Thoracic aorta (tissue), 2 donors: Measurements from ENCODE around the gene TRIM29. TPM values are rescaled to one million over a fixed set of nuclear protein-coding genes. Genes with fewer than 3 reads are reported as not detected.

Experiments used
- ATAC-seq: fragments of 150-250 bp; one replicate; pipeline ENCODE4 v1.8.0; 2017; ENCODE audit warnings: low read depth; ENCODE audit not compliant: insufficient number of reproducible peaks, low FRiP score
- DNase-seq: peaks from one replicate; pipeline ENCODE4 v3.0.0-alpha.2; 2020; ENCODE audit warnings: low spot score
- H3K27ac ChIP-seq, 2 donors: fragments of 200-600 bp; sonication (generic); 1 replicate in 1 of 2; 2 replicates in 1 of 2; pipeline ENCODE4 v1.5.1; 2016; ENCODE audit warnings: mild to moderate bottlenecking in 2 of 2, moderate library complexity in 2 of 2
- H3K27me3 ChIP-seq: fragments of 200-600 bp; sonication (generic); replicated peaks from 2 replicates; pipeline ENCODE4 v1.6.0; 2016; ENCODE audit warnings: mild to moderate bottlenecking; ENCODE audit not compliant: insufficient read depth
- H3K36me3 ChIP-seq: fragments of 200-600 bp; sonication (generic); one replicate; pipeline ENCODE4 v1.5.1; 2016
- H3K4me1 ChIP-seq, 2 donors: fragments of 200-600 bp; sonication (generic); 1 replicate in 1 of 2; 2 replicates in 1 of 2; pipeline versions ENCODE4 v1.5.1 to v1.6.0; 2016; ENCODE audit warnings: low read depth in 2 of 2, mild to moderate bottlenecking in 1 of 2; ENCODE audit not compliant: control insufficient read depth in 1 of 2
- H3K4me3 ChIP-seq: fragments of 200-600 bp; sonication (generic); 2 replicates; pipeline ENCODE4 v1.5.1; 2016; ENCODE audit warnings: mild to moderate bottlenecking
- H3K9me3 ChIP-seq: fragments of 200-600 bp; sonication (generic); 2 replicates; pipeline ENCODE4 v1.5.1; 2016
- CTCF ChIP-seq: fragments of 200-600 bp; sonication (generic); IDR thresholded peaks from one replicate; pipeline ENCODE4 v1.5.1; 2019; ENCODE audit warnings: antibody characterized with exemption
- total RNA-seq, 2 donors: library from RNA; depleted of rRNA; stranded (reverse); fragments of >200 nt; gene quantifications; one replicate each; pipeline versions ENCODE4 v1.1.0 to v1.2.3, GENCODE V29; 2016

Gene TRIM29
- total RNA-seq, 2 donors from 2014 or later: 0.49 to 2.7 TPM

- ATAC-seq: peak; percentile 57
- H3K36me3 ChIP-seq: no peaks in the 10 kb centered on the region
- no peaks in the 10 kb centered on the region for H3K27me3 ChIP-seq
- DNase-seq: no peak
- H3K9me3 ChIP-seq: no peaks in the 10 kb centered on the region
- H3K27ac ChIP-seq: peak overlapping the region; percentile 55 to 74
- H3K4me1 ChIP-seq: peaks cover 23 to 54% of the 10 kb centered on the region in 2 donors
- no peak overlapping the region for H3K4me3 ChIP-seq
- TF ChIP-seq CTCF: no peak
These were observed 46.8 kb downstream of the TRIM29 start for GRCh38 chr11:120091121-120091520.

GRCh38 chr11:120090411-120090810, 47.5 kb downstream of the TRIM29 start:
- Histone ChIP-seq H3K4me1 (peaks cover 23 to 54% of the 10 kb centered on the region in 2 donors), H3K27ac (peak overlapping the region; percentile 10 to 74), H3K36me3 (no peaks in the 10 kb centered on the region), H3K4me3 (no peak overlapping the region), H3K27me3 (no peaks in the 10 kb centered on the region), H3K9me3 (no peaks in the 10 kb centered on the region)
- TF ChIP-seq CTCF: no peak
- ATAC-seq: no peak
- no peak for DNase-seq

GRCh38 chr11:120089036-120090001, 48.6 kb downstream of the TRIM29 start:
- Histone ChIP-seq H3K36me3 (no peaks in the 10 kb centered on the region), H3K27me3 (no peaks in the 10 kb centered on the region), H3K4me1 (peaks cover 23 to 54% of the 10 kb centered on the region in 2 donors), H3K4me3 (no peak overlapping the region), H3K27ac (peak overlapping the region; percentile 51 to 74), H3K9me3 (no peaks in the 10 kb centered on the region)
- TF ChIP-seq CTCF: no peak
- DNase-seq (peak; percentile 17), ATAC-seq (peak; percentile 54)

- H3K4me3 ChIP-seq: no peak overlapping the region
- no peak for ATAC-seq
- DNase-seq: no peak
- no peaks in the 10 kb centered on the region for H3K36me3 ChIP-seq
- H3K27me3 ChIP-seq: no peaks in the 10 kb centered on the region
- peaks cover 19 to 49% of the 10 kb centered on the region in 2 donors for H3K4me1 ChIP-seq
- no peak for TF ChIP-seq CTCF
- H3K27ac ChIP-seq: no peak overlapping the region
- no peaks in the 10 kb centered on the region for H3K9me3 ChIP-seq
These were observed 49.9 kb downstream of the TRIM29 start for GRCh38 chr11:120088056-120088455.

GRCh38 chr11:120086651-120087050, 51.3 kb downstream of the TRIM29 start:
- Histone ChIP-seq H3K27me3 (no peaks in the 10 kb centered on the region), H3K36me3 (no peaks in the 10 kb centered on the region), H3K4me1 (peaks cover 13 to 35% of the 10 kb centered on the region in 2 donors), H3K27ac (no peak overlapping the region), H3K4me3 (no peak overlapping the region), H3K9me3 (no peaks in the 10 kb centered on the region)
- no peak for DNase-seq
- ATAC-seq: no peak
- TF ChIP-seq CTCF: no peak
